G401.6 (cell line): Measurements from ENCODE around the gene PGGHG.
"Not testable (repeated sequence)": the region's sequence is repeated elsewhere in the genome, so short reads cannot be mapped to it uniquely, and the experiment has no call there.

Experiments used
- FAIRE-seq: peaks from 2 replicates; lab custom pipeline; 2012; peaks lifted over from hg19 to GRCh38; lab: Jason Lieb, UNC

Gene PGGHG

DNA sequence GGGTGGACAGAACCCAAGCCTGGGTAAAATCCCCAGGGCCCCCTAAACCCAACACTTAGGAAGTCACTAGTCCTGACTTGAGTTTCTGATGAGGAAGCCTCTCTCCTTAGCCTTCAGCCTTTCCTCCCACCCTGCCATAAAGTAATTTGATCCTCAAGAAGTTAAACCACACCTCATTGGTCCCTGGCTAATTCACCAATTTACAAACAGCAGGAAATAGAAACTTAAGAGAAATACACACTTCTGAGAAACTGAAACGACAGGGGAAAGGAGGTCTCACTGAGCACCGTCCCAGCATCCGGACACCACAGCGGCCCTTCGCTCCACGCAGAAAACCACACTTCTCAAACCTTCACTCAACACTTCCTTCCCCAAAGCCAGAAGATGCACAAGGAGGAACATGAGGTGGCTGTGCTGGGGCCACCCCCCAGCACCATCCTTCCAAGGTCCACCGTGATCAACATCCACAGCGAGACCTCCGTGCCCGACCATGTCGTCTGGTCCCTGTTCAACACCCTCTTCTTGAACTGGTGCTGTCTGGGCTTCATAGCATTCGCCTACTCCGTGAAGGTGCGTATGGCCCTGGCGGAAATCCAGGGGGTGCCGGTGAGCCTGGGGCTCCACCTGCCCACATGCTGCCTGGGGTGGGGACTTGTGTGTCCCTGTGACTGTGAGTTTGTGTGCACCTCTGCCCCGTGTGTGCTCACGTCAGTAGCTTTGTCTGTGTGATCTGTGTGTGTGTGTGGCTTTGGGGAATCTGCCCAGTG, 25.0 kb downstream of the PGGHG start, which contains the start of gene IFITM1:
IFITM1 (plus strand) TSS at position 254 of the 767 bp plus-strand sequence; CDS start at position 385, 131 bp downstream.
- FAIRE-seq: peak; percentile 97

DNA sequence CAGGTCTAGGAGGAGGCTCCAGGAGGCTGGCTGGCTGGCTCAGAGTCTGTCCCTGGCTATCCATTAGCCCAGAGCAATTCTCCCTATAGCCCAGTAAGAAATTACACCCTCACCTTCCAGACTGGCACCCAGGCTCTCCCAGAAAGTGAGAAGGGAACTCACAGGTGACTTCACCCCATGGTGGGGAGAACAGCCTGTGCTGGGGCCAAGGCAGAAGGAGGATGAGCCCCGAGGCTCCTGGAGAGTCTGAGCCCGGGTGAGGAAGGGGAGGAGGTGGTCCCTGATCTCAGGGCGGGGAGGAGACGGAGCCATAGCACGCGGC, 25.6 kb downstream of the PGGHG start:
- FAIRE-seq: not testable (repeated sequence)

DNA sequence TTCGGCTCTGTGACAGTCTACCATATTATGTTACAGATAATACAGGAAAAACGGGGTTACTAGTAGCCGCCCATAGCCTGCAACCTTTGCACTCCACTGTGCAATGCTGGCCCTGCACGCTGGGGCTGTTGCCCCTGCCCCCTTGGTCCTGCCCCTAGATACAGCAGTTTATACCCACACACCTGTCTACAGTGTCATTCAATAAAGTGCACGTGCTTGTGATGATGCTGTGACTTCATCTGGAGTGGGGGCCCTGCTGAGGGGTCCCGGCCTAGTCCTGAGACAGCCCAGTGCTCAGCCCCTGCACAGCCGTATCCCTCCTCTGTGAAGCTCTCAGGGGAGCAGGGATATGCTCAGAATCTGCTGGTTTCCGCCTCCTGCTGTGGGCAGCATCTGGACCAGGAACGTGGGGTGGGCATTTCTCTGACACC, 26.1 kb downstream of the PGGHG start:
- no peak for FAIRE-seq

DNA sequence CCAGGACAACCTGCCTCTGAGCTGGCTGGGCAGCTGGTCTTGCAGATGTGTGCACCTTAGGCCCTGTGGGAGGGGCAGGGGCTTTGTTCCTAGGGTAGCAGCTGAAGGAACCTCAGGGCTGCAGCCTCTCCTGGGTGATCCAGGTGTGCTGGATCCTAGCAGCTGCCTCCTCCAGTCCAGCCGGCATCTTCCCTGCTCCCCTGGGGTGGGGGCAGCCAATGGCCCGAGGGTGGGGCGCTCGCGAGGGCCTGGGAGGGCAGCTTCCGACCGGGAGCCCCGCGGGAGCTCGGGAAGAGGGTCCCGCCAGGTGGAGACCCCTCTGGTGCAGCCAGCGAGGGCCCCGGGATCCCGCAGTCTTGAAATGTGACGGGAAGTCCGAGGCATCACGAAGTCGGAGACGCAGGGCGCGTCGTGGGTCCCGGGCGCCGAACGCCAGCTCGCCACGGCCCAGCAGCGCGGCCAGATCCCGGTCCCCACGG, 26.6 kb downstream of the PGGHG start:
- FAIRE-seq: no peak

DNA sequence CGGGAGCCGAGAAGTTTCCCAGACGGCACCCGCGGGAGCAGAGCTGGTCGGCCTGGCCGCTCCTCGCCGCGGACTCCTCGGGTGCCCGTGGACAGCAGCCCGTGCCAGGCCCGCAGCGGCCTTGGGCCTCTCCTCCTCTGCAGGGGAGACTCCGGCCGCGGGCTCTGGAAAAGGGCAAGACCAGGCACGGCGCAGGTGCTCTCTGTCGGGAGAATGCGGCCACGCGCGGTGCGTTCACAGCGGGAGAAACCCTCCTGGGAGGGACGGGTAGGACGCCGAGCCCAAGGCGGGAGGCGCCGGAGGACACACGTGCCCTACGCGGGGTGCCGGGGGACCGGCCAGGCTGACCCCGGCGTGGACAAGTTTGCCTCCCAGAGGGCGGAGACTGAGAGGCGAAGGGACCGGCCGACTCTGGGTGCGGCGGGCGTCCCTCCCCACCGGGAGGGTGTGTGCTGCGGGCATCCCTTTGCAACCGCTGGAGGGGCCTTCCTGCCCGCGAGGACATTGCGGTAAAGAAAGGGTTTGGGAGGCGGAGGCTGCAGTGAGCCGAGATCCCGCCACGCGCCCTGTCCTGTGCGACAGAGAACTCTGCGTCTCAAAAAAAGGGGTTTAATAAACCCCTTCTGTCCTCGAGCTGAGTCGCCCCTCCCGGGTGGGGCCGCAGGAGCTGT, 27.2 kb downstream of the PGGHG start:
- FAIRE-seq: no peak

DNA sequence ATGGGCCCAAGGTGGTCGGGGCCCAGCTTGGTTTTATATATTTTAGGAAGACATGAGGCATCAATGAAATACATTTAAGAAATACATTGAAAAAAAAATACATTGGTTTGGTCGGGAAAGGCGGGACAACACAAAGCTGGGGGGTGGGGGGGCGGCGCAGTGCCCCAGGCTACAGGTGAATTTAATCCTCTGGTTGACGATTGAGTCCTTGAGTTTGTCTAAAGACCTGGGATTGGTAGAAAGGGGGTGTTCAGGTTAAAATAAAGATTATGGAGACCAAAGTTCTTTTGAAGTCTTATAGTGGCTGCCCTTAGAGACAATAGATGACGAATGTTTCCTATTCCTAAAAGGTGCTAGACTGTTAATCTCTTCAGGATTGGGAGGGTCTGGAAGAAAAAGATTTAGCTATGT, 28.0 kb downstream of the PGGHG start:
- FAIRE-seq: no peak

DNA sequence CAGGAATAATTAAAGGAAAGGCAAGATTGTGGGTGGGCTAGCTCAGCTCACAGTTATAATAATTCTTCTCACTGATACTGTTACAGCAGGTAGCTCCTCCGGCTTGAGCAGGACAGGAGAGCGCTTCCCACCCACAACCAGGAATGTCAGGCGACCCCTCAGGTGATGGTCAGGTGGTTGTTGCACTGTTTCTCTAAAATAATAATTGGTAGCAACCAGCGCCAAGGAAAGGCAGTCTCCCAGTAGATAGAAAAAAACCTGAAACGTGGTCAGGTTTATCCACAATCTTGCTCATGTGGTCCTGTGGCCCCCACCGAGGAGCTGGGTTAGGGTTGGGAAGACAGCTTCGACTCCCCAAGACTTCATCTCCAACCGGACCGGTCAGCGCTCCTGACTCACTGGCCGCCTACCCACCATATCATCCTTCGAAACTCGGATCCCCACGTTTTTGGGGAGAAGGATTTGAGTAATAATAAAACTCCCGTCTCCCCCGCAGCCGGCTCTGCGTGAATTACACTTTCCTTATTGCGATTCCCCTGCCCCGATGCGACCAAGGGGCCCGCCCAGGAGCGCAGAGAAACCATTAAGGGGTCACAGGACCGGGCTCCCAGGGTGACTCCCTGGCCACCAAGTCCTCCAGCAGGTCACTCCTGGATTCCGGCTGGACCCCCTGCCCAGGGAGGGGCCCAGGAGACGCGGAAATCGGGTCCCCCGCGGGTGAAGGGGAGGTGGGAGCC, 28.9 kb downstream of the PGGHG start:
- FAIRE-seq: not testable (repeated sequence)

DNA sequence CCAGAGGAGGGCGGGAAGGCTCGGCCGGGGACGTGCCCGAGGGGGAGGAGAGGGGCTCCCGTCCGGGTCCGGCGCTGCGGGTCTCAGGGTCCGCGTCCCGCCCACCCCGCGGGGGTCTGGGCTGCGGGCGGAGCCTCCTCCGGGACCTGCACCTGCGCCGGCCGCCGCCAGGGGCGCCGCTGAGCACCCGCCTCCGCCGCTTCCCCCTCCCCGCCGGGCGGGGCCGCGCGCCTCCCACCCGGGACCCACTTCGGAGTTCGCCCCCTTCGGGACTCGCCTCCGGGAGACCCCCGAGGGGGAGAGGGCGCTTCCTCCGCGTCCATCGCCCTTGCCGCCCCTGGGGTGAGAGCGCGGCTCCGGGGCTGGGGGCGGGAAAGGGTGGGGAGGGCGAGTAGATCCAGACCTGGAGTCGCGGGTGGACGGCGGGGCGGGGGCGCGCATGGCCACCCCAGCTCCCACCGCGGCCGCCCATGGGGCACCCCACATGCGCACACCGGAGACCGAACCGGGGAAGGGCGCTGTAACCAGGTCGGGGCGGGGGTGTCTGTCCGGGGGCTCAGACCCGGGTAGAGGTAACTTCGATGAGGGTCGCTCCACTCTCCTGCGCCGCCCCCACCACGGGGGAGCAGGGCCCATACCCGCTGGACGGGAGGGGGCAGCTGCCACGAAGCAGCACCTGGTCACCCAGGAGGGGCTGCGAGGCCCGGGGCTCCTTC, 29.6 kb downstream of the PGGHG start:
- FAIRE-seq: not testable (repeated sequence)

DNA sequence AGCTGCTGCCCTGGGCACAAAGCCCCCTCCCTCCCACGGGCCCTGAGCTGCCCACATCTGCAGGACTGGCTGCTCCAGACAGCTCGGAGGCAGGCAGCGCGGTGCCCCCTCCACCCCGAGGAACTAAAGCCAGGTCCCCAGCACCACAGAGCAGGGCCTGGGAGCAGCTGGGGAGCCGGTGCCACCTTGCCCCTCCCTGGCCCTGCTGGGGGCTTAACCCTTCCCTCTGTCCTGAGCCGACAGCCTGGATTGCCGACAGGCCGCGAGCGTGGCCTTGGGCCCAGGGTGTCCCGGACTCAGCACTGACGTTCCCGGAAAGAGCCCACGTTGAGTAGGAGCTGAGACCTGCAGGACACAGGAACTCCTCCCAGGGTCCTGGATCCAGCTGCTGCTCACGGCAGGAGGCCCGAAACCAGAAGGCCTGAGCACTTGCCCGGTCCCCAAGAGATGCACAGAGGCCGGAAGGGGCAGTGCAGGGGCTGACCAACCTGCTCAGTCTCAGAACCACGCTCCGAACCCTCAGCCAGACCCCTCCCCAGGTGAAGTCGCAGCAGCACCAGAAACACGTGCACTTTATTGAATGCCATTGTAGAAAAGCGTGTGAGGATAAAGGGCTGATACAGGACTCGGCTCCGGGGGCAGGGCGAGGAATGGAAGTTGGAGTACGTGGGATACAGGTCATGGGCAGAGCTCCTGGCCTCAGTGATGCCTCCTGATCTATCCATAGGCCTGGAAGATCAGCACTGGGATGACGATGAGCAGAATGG, 30.4 kb downstream of the PGGHG start:
- not testable (repeated sequence) for FAIRE-seq

DNA sequence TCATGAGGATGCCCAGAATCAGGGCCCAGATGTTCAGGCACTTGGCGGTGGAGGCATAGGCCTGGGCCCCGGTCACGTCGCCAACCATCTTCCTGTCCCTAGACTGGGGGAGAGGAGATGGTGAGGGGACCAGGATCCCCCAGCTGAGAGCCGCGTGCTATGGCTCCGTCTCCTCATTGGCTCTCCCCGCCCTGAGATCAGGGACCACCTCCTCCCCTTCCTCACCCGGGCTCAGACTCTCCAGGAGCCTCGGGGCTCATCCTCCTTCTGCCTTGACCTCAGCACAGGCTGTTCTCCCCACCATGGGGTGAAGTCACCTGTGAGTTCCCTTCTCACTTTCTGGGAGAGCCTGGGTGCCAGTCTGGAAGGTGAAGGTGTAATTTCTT, 31.0 kb downstream of the PGGHG start:
- not testable (repeated sequence) for FAIRE-seq

DNA sequence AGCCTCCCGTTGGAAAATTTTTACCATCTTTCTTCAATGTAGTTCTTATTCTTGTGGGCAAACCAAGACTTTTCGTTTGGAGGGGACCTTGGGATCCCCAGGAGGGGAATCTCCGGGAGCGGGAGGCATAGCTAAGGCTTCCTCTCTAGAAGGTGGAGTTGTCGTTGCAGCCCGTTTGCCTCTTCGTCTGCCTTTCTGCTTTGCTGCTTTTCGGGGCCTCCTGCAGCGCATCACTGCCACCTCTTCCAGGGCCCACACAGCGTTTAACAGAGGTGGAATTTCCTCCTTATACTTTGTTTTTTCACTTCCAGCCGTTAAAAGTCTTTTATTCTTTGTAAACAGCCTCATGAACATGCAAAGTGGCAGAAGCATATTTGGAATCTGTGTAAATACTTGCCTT, 35.2 kb downstream of the PGGHG start:
- no peak for FAIRE-seq

DNA sequence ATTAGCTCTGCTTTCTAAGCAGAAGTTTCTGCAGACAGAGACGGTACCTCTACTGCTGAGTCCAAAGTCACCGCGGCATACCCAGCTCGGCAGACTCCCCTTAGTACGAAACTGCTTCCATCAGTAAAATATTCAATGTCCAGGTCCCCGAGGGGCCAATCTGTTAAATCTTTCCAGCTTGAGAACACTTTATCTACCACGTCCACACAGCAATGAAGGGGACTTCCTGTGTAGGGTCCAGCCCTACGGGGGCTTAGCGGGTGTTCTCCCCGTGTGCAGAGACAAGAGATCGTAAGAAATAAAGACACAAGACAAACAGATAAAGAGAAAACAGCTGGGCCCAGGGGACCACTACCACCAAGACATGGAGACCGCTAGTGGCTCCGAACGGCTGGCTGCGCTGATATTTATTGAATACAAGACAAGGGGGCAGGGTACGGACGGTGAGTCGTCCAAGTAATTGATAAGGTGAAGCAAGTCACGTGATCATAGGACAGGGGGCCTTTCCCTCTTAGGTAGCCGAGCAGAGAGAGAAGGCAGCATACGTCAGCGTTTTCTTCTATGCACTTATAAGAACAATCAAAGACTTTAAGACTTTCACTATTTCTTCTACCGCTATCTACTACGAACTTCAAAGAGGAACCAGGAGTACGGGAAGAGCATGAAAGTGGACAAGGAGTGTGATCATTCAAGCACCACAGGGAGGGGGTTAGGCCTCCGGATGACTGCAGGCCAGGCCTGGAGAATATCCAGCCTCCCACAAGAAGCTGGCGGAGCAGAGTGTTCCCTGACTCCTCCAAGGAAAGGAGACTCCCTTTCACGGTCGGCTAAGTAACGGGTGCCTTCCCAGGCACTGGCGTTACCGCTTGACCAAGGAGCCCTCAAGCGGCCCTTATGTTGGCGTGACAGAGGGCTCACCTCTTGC, 35.9 kb downstream of the PGGHG start:
- FAIRE-seq: not testable (repeated sequence)

DNA sequence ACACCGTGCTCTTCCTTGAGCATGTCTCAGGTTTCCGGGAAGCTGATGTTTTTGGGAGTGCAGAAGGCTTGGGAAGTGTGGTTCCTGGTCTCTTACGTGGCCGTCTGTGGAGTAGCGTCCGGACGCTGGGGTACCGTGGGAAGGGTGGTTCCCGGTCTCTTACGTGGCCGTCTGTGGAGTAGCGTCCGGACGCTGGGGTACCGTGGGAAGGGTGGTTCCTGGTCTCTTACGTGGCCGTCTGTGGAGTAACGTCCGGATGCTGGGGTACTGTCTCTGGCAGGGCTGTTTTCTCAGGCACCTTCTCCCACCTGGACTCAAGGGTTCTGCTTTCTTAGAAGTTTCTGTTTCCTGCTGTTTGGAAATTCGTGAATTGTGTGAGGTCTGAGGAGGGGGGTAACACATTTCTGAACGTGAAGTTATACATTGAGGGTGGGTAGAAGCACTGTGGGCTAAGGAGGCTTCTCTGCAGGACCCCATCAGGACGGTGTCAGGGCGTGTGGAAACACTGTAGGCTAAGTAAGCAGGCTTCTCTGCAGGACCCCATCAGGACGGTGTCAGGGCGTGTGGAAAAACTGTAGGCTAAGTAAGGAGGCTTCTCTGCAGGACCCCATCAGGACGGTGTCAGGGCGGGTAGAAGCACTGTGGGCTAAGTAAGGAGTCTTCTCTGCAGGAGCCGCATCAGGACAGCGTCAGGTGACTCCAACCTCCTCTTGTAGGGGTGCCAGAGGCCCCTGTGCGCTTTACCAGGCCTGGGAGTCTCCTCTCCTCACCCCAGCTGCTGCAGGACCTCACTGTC, 37.1 kb downstream of the PGGHG start:
- no peak for FAIRE-seq

DNA sequence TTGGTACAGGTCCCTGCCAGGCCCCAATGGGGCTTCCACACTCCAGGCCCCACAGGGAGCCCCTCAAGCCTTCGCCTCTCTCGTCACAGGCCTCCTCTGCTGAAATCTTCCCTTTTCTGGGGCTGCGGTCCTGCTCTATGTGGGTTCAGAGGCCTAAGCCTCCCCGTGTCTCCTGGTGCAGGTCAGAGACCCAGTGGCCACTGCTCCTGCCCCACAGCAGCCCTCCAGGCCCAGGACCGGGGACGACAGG, 37.6 kb downstream of the PGGHG start:
- FAIRE-seq: no peak

DNA sequence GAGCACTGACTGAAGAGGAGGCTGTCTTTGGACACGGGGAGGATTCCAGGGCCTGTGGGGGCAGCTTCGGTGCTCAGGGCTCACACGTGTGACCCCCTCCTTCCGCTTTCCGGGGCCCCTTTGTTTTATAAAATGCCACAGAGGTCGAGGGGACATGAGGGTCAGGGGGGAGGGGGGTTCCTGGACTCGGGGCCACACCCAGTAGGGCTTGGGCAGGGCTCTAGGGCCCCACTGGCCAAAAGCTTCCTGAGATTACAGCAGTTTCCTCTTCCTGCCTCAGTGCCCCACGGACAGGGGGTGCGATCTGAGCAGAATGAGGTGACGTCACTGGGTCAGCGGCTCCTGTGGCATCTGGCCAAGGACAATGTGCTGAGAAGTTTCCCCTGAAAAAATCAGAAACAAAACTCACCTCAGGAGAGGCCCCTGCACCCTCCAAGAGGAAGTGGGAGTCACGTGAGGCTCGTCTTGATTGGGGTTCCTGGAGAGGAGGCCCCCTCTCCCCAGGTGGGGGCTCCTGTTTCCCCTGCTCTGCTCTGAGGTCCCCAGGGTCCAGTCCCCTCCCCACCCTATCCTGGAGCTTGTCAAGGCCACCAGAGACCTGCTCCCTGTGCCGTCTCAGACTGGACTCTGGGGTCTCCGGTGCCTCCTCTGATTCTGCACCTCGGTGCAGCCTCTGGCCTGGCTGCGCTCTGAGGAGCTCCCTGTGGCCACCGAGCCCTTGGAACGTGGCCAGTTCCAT, 38.1 kb downstream of the PGGHG start:
- no peak for FAIRE-seq

DNA sequence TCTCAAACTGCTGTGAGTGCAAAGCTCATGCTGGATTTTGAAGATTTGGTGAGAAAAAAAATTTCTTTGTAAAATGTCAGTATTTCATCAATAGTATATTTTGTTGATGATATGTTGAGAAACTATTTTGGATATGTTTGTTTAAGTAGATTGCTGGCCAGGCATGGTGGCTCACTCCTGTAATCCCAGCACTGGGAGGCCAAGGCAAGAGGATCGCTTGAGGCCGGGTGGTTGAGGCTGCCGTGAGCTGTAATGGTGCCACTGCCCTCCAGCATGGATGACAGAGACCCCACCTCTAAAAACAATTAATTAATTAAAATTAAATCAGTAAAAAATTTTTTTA, 38.6 kb downstream of the PGGHG start:
- FAIRE-seq: no peak

DNA sequence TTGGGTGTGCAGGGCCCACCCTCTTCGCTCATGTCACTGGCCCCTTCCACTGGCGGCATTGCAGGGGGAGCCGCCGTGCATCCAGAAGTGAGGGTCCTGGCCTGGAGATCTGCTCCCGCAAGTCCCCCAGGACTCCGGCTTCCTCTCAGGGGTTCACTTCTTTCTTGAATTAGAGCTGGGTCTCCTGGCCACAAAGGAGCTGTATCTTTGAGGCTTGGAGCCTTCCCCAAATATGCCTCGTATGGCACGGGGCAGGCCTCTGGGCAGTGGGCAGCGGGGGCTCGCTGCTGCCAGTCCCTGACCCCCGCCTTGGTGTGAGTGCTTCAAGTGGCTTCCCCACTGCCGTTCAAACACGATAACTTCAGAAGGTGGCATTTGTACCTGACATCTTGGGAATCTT, 39.1 kb downstream of the PGGHG start:
- FAIRE-seq: no peak

DNA sequence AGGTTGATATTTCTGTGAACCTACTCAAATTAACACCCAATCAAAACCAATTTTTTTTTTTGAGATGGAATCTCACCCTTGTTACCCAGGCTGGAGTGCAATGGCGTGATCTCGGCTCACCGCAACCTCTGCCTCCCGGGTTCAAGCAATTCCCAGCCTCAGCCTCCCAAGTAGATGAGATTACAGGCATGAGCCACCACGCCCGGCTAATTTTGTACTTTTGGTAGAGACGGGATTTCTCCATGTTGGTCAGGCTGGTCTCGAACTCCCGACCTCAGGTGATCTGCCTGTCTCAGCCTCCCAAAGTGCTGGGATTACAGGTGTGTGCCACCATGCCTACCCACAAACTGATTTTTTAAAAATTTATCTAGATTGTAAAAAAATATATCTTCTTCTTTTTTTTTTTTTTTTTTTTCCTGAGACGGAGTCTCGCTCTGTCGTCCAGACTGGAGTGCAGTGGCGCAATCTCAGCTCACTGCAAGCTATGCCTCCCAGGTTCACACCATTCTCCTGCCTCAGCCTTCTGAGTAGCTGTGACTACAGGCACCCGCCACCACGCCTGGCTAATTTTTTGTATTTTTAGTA, 39.7 kb downstream of the PGGHG start:
- not testable (repeated sequence) for FAIRE-seq

DNA sequence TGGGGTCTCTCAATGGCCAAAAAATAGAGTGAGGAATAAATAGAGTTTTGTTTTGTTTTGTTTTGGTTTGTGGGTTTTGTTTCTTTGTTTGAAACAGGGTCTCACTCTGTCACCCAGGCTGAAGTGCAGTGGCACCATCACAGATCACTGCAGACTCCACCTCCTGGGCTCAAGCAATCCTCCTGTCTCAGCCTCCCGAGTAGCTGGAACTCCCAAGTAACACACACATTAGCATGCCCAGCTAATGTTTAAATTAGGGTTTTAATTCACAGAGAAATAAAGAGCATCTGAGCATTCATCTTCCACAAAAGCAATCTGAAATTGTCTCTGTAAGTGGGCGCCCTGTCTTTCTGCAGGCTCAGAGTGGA, 40.9 kb downstream of the PGGHG start:
- no peak for FAIRE-seq
